ENCODE results near the gene FRG1. TPM values are rescaled to one million over a fixed set of nuclear protein-coding genes. Genes with fewer than 3 reads are reported as not detected.
"Not testable (repeated sequence)": the region's sequence is repeated elsewhere in the genome, so short reads cannot be mapped to it uniquely, and the experiment has no call there.

Gene FRG1
- total RNA-seq, 1 donor: 31.5 TPM

- Histone ChIP-seq H3K79me2 (ENCODE audit: insufficient read depth, low read length) (no peaks in the 10 kb centered on the region), H3K27ac (ENCODE audit: low read depth, low read length) (no peak overlapping the region), H4K20me1 (ENCODE audit: insufficient read depth, low read length) (no peaks in the 10 kb centered on the region), H3K9me3 (ENCODE audit: low read depth, low read length) (no peaks in the 10 kb centered on the region), H3K4me2 (ENCODE audit: insufficient read depth, low read length) (no peak overlapping the region), H2AFZ (ENCODE audit: low read length) (no peak overlapping the region), H3K4me1 (ENCODE audit: insufficient read depth, low read length) (no peaks in the 10 kb centered on the region), H3K27me3 (ENCODE audit: insufficient read depth, low read length) (no peaks in the 10 kb centered on the region), H3K4me3 (ENCODE audit: insufficient read depth, low read length) (no peak overlapping the region), H3K36me3 (ENCODE audit: insufficient read depth, low read length) (no peaks in the 10 kb centered on the region)
- peak; percentile 57 for TF ChIP-seq CTCF (IDR thresholded peaks at IDR 0.05; ENCODE audit: extremely low read depth, low read depth, low read length)
- no peak for DNase-seq (ENCODE audit: insufficient read length, low spot score, missing footprints)
Measured at GRCh38 chr4:189912170-189912569, 28.5 kb upstream of the FRG1 start.

GRCh38 chr4:189917161-189917891 lies 23.3 kb upstream of the FRG1 start:
- no peak overlapping the region for H3K4me2 ChIP-seq (ENCODE audit: insufficient read depth, low read length)
- no peaks in the 10 kb centered on the region for H3K36me3 ChIP-seq (ENCODE audit: insufficient read depth, low read length)
- H3K27ac ChIP-seq (ENCODE audit: low read depth, low read length): no peak overlapping the region
- no peak overlapping the region for H2AFZ ChIP-seq (ENCODE audit: low read length)
- no peaks in the 10 kb centered on the region for H3K9me3 ChIP-seq (ENCODE audit: low read depth, low read length)
- no peak for TF ChIP-seq CTCF (IDR thresholded peaks at IDR 0.05; ENCODE audit: extremely low read depth, low read depth, low read length)
- no peak for DNase-seq (ENCODE audit: insufficient read length, low spot score, missing footprints)
- H3K4me3 ChIP-seq (ENCODE audit: insufficient read depth, low read length): no peak overlapping the region
- H4K20me1 ChIP-seq (ENCODE audit: insufficient read depth, low read length): no peaks in the 10 kb centered on the region
- H3K79me2 ChIP-seq (ENCODE audit: insufficient read depth, low read length): no peaks in the 10 kb centered on the region
- no peaks in the 10 kb centered on the region for H3K27me3 ChIP-seq (ENCODE audit: insufficient read depth, low read length)
- H3K4me1 ChIP-seq (ENCODE audit: insufficient read depth, low read length): no peaks in the 10 kb centered on the region

GRCh38 chr4:189921058-189921457 lies 19.6 kb upstream of the FRG1 start:
- no peaks in the 10 kb centered on the region for H3K9me3 ChIP-seq (ENCODE audit: low read depth, low read length)
- H3K79me2 ChIP-seq (ENCODE audit: insufficient read depth, low read length): no peaks in the 10 kb centered on the region
- H3K4me2 ChIP-seq (ENCODE audit: insufficient read depth, low read length): no peak overlapping the region
- no peaks in the 10 kb centered on the region for H4K20me1 ChIP-seq (ENCODE audit: insufficient read depth, low read length)
- H3K4me3 ChIP-seq (ENCODE audit: insufficient read depth, low read length): no peak overlapping the region
- DNase-seq (ENCODE audit: insufficient read length, low spot score, missing footprints): no peak
- no peak overlapping the region for H3K27ac ChIP-seq (ENCODE audit: low read depth, low read length)
- no peak for TF ChIP-seq CTCF (IDR thresholded peaks at IDR 0.05; ENCODE audit: extremely low read depth, low read depth, low read length)
- no peaks in the 10 kb centered on the region for H3K4me1 ChIP-seq (ENCODE audit: insufficient read depth, low read length)
- H3K27me3 ChIP-seq (ENCODE audit: insufficient read depth, low read length): no peaks in the 10 kb centered on the region
- no peak overlapping the region for H2AFZ ChIP-seq (ENCODE audit: low read length)
- H3K36me3 ChIP-seq (ENCODE audit: insufficient read depth, low read length): no peaks in the 10 kb centered on the region

- not testable (repeated sequence) for H3K27ac ChIP-seq (ENCODE audit: low read depth, low read length); DNase-seq (ENCODE audit: insufficient read length, low spot score, missing footprints); H2AFZ ChIP-seq (ENCODE audit: low read length)
Measured at GRCh38 chr4:189926742-189927141, 13.9 kb upstream of the FRG1 start.

More at GRCh38 chr4:189926742-189927141, 13.9 kb upstream of the FRG1 start:
- not testable (repeated sequence) for H3K36me3 ChIP-seq (ENCODE audit: insufficient read depth, low read length); H3K4me3 ChIP-seq (ENCODE audit: insufficient read depth, low read length); H3K4me1 ChIP-seq (ENCODE audit: insufficient read depth, low read length); H3K4me2 ChIP-seq (ENCODE audit: insufficient read depth, low read length); H3K27me3 ChIP-seq (ENCODE audit: insufficient read depth, low read length); H3K79me2 ChIP-seq (ENCODE audit: insufficient read depth, low read length); H4K20me1 ChIP-seq (ENCODE audit: insufficient read depth, low read length); H3K9me3 ChIP-seq (ENCODE audit: low read depth, low read length)
